ENCODE data around the gene SLC1A4.
"Not testable (repeated sequence)": the region's sequence is repeated elsewhere in the genome, so short reads cannot be mapped to it uniquely, and the experiment has no call there.

Gene SLC1A4

DNA sequence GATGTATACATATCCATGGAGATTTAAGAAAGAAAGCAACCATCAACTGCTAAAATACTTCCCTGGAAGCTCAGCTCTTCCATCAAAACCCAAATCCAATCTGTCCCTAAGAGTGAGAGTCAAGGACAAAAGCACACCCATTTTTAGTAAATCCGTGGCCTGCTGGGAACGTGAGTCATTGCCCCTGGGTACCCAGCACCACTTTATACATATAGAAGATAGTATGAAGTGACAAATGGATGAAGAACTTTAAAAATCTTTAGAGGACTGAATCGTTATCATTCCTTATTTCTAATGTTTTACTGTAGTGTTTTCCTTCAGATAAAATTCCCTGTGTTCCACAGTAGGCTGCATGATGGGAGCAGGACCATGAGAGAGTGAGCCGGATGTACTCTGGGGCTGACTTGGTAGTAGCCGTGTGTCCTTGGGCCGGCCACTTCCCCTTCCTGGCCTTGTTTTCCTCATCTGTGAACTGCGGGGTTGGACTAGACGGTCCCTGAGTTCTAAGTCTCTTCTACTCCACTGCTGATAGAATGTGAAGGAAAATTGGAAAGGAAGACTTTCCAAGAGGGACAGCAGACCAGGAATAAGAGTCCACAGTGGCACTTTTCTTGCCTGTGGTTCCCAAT is 38.5 kb downstream of the SLC1A4 start:
- DNase-seq: no peak

DNA sequence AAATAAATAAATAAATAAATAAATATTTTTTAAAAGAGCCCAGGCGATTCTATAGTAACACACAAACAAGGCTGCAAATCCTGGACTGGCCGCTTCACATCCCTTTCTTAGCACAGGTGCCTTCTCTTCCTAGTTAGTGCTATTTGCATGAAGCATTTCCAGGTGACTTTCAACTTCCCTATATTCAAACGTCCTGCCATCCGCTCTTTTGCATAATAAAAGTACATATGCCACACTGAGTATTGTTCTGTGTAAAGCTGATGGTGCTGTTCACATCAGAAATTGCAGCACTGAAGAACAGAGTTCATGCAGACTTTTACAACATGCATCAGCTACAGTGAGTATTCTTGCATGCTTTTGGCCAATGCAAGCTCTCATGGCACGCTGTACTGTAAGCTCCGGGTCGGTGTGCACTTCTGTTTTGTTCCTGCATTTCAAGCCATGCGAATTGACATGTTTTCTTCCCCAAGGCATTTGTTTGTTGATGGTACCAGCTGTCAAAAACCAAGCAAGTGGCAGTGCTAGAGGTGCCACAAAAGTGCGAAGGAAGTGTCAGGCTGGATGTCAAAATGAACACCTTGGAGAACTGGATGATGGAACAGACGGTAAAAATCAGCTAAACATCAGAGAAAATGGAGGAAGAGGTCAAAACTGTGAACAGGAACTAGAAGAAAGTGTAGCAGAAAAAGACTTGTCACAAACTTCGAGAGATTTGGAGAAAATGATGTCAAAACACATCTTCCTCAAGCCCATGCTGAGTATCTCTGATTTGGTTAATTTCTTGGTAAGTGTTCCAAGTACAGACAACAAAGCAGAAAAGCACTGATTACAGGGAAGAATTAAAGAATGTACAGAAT is 41.5 kb downstream of the SLC1A4 start:
- DNase-seq: no peak

GRCh38 chr2:65031341-65032018 is 42.3 kb downstream of the SLC1A4 start:
- no peak for DNase-seq

- DNase-seq: no peak
Observed at GRCh38 chr2:65032019-65032975, 43.1 kb downstream of the SLC1A4 start.

DNA sequence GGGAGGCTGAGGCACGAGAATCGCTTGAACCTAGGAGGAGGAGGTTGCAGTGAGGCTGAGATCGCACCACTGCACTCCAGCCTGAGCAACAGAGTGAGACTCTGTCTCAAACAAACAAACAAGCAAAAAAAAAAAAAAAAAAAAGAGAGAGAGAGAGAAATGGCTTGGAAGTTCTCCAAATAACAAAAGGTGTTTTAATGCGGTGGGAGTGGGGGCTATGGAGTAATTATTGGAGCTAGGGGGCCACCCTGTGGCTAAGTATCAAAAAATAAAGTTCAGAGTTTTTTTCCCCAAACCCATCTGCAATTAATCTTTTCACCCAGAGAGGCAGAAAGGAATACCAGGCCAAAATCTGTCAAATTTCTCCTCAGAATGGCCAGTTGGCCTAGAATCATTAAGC is 44.0 kb downstream of the SLC1A4 start:
- DNase-seq: no peak

DNA sequence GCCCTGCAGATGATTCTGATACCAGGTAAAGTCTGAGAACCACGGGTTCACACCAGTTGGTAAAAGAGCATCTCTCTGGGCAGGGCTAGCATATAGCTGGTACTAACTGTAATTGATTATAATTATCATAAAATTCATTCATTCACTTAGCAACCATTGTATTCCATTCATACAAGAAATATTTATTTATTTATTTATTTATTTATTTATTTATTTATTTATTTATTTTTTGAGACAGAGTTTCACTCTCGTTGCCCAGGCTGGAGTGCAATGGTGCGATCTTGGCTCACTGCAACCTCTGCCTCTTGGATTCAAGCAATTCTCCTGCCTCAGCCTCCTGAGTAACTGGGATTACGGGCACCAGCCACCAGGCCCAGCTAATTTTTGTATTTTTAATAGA is 44.5 kb downstream of the SLC1A4 start:
- DNase-seq: not testable (repeated sequence)

- no peak for DNase-seq
Observed at GRCh38 chr2:65035351-65035943, 46.2 kb downstream of the SLC1A4 start.

- no peak for DNase-seq
Observed at GRCh38 chr2:65037178-65037577, 48.0 kb downstream of the SLC1A4 start.

DNA sequence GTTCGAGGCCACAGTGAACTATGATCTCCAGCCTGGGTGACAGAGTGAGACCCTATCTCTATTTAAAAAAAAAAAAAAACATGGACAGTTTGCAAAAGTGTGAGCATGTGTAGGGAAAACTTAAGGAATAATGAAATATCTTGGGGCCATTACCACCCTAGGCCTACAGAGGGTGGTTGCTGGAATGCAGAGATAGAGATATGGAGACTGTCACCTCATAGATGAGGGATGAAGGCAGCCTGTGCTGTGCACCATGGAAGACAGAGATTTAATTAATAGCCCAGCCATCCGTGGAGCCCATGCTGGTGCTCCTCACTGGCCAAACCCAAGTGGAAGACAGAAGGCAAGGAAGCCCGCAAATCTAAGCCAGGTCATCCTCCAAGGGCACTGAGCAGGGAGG is 50.4 kb downstream of the SLC1A4 start:
- DNase-seq: no peak

- DNase-seq: peak; percentile 65 to 82
Observed at GRCh38 chr2:65040400-65041261, 51.4 kb downstream of the SLC1A4 start.

DNA sequence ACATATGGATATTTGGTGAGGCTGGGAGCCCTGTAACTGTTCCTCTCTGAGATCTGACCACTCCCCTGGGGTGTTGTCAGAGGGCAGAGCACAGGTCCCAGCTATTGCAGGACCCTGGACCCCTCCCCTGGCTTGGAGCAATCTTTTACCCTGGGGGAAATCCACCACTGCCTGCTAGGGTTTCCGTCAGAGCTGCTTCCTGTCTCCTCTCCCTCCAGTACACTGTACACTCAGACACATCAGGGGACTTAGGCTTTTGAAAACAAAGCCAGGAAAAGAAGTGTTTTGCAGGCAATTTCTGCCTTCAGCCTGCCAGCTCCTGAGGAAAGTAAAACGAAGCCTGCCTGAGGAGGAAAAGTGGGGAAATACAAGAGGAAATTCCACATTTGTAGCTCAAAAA is 53.8 kb downstream of the SLC1A4 start:
- DNase-seq: no peak

DNA sequence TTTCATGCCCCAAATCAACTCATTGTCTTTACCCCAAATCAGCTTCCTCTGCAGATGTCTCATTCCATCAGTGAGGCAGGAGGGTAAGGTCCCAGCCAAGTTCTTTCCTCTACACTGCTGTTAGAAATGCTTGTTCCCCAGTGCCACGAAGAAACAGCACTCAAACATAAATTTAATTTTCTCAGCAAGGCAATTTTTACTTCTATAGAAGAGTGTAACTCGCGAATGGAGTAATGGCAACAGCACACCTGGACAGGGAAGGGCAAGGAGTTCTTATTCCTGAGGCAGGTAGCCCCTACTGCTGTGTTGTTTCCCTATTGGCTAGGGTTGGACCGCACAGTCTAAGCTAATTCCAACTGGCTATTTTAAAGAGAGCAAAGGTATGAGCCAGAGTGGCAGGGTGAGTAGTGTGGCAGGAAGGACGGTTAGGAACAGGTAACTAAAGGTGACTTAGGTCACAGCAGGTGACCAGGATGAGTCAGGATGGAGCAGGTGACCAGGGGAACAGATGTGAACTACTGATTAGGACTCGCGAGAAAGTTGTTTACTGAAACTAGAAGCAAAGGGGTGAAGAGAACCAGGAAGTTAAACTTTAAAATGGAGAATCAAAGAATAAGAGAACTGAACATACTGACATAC is 55.0 kb downstream of the SLC1A4 start:
- no peak for DNase-seq

DNA sequence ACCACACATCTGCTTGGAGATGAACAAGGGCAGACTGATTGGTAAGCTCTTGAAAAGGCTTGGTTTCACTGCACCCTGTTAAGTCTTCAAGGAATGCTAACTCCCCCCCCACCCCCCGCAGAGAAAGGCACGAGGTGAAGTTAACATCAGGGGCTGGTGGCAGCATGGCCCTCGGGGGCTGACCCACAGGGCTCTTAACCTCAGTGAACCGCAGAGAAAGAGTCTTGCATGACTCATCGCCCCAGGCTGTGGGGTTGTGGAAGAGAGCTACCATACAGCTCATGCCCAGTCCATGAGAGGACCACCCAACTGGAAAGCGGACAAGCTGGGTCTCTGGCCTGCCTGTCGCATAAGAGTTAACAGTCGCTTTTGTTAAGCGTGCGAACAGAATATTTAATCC is 56.5 kb downstream of the SLC1A4 start:
- DNase-seq: no peak

- DNase-seq: no peak
Observed at GRCh38 chr2:65046633-65047407, 57.6 kb downstream of the SLC1A4 start.

GRCh38 chr2:65049010-65049639 is 59.9 kb downstream of the SLC1A4 start:
- peak in 1 of 2 experiments; percentile 14 for DNase-seq

DNA sequence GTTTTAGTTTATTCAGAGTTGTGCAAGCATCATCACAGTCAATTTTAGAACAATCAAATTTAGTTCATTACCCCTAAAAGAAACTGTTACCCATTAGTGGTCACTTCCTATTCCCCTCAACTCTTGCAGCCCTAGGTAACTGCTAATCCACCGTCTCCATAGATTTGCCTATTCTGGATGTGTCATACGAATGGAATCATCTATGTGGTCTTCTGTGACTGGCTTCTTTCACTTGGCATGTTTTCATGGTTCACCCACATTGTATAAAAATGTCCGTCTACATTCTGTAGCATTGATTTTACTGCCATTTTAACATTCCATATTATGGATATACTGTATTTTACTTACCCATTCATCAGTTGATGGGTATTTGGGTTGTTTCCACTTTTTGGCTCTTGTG is 61.7 kb downstream of the SLC1A4 start:
- DNase-seq: no peak

- no peak for DNase-seq
Observed at GRCh38 chr2:65053199-65053598, 64.0 kb downstream of the SLC1A4 start.

DNA sequence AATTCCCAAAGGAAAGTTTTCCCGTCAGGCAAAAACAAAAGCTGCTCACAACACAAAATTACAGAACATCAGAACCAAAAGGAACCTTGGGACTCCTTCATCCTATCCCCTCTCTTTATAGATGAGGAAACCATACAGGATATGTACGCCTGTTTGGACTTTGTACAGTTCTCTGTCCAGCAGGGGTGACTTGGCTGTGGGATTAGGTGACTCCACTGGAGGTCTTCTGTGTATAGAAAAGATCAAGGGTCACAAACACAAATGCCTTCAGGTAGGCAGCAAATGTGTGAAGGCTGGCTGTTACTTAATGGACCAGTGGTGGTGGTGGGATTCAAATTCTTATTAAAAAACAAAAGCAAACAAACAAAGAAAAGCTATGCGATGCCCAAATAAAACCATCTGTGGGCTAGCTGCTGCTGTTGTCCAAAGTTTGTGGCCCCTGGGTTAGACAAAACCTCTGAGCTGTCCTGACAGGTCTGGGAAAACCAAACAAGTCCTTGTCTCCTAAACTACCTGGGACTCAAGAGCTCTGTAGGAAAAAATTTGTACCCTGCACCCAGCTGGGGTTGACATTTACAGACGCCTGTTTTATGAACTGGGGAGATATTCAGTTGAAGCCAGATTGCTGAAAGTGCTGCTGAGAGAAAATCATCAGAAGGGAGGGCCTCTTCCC is 65.7 kb downstream of the SLC1A4 start:
- DNase-seq: no peak
